ENCODE data around the gene OTUD3.

DNA sequence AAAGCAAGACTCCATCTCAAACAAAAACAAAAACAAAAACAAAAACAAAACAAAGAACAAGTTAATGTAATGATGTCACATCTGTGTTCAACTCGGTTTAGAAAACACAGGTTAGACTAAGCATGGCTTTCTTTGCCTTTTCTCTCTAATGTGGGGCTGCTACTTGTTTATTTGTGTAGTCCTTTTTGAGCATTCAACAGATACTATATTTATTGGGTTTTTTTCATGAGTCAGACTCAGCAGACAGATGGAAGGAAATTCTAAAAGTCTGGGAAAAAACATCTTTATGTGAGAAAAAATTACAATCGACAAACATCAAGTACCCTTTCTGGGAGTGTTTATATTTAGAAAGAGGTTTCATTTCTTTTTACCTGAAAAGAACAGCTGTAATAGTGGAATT, 22.3 kb upstream of the OTUD3 start:
- TF ChIP-seq CTCF (IDR thresholded peaks at IDR 0.05; ENCODE audit: low read depth, low read length, poor library complexity, severe bottlenecking): no peak
- TF ChIP-seq EZH2phosphoT487 (IDR thresholded peaks at IDR 0.05; ENCODE audit: borderline replicate concordance, low read length): no peak
